Measurements from ENCODE around the gene RTCB. TPM values are rescaled to one million over a fixed set of nuclear protein-coding genes. Genes with fewer than 3 reads are reported as not detected.

Gene RTCB
- total RNA-seq, 6 experiments from 2014 or later, result 89.9 to 95.6 (median 92.4) TPM

DNA sequence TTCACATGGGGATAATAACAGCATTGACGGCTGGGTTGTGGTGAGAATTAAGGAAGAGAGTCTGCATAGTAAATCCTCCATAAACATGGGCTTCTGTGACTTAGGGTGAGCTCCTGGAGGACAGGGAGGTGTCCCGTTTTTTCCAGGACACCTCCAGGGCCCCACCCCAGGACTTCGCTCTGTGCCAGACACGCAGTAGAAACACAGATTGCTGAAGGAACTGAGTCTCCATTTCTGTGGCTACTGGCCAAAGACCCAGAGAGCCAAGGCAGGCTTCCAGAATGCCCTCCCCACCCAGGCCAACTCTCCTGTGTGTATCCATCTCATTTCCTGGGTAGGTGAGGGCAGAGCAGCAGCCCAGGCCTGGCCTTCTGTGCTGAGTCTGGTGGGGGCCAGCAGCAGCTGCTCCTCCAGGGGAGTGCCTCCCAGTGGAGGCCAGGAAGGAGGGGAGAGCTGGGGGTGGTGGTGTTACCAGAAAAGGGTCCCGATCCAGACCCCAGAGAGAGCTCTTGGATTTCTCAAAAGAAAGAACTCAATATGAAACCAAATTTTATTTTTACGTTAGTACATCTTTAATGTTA is 63.9 kb downstream of the RTCB start:
- H3K27ac Mint-ChIP-seq, result no peak overlapping the region
- H3K4me1 Mint-ChIP-seq (ENCODE audit: low read depth), result no peaks in the 10 kb centered on the region
- H3K4me3 Mint-ChIP-seq, result no peak overlapping the region
- DNase-seq, result no peak
- no peaks in the 10 kb centered on the region for H3K36me3 Mint-ChIP-seq (ENCODE audit: low read depth)
- TF ChIP-seq, protein P1, sequence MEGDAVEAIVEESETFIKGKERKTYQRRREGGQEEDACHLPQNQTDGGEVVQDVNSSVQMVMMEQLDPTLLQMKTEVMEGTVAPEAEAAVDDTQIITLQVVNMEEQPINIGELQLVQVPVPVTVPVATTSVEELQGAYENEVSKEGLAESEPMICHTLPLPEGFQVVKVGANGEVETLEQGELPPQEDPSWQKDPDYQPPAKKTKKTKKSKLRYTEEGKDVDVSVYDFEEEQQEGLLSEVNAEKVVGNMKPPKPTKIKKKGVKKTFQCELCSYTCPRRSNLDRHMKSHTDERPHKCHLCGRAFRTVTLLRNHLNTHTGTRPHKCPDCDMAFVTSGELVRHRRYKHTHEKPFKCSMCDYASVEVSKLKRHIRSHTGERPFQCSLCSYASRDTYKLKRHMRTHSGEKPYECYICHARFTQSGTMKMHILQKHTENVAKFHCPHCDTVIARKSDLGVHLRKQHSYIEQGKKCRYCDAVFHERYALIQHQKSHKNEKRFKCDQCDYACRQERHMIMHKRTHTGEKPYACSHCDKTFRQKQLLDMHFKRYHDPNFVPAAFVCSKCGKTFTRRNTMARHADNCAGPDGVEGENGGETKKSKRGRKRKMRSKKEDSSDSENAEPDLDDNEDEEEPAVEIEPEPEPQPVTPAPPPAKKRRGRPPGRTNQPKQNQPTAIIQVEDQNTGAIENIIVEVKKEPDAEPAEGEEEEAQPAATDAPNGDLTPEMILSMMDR (IDR thresholded peaks at IDR 0.05), result no peak
- peaks cover 14% of the 10 kb centered on the region for H3K27me3 Mint-ChIP-seq (ENCODE audit: insufficient read depth)
- H3K9me3 Mint-ChIP-seq, result no peaks in the 10 kb centered on the region

DNA sequence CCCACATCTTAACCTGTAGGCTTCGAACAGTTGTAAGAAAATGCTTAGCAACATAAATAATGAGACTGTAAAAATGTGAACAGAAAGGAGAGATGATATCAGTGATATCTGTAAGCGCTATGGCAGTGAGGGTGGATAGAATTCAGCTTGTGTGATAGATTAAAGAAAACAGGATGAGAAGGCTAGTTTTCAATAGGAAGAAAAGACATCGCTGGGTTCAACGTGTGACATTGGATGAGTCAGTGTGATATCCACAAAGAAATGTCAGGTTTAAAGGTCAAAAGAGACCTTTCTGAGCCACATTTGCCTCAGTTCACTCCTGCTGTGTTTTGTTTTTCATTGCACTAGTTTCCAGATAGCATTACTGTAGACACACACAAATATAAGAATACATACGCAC is 68.1 kb downstream of the RTCB start:
- peaks cover 28% of the 10 kb centered on the region for H3K27me3 Mint-ChIP-seq (ENCODE audit: insufficient read depth)
- H3K4me3 Mint-ChIP-seq, result no peak overlapping the region
- H3K36me3 Mint-ChIP-seq (ENCODE audit: low read depth), result no peaks in the 10 kb centered on the region
- no peak overlapping the region for H3K27ac Mint-ChIP-seq
- DNase-seq, result no peak
- H3K4me1 Mint-ChIP-seq (ENCODE audit: low read depth), result no peaks in the 10 kb centered on the region
- H3K9me3 Mint-ChIP-seq, result no peaks in the 10 kb centered on the region
- TF ChIP-seq, protein P1 (IDR thresholded peaks at IDR 0.05), result no peak

DNA sequence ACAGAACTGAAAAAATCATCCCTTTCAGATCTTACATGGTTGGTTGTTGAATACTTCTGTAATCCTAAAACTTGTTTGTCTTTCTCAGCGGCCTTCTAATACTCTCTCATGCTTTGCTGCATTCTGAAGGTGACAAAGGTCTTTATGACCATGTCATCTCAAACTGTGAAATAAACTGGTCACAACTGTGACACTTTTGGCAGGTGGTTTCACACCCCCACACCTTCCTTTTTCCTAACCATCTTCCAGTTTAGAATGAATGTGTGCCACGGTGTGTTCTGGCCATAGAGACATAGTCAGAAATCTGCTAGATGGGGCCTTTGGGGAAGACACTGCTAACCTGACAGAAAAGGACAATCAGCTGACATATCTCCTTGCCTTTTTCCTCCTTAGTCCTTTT is 69.1 kb downstream of the RTCB start:
- Mint-ChIP-seq H3K36me3 (ENCODE audit: low read depth) (no peaks in the 10 kb centered on the region), H3K27ac (no peak overlapping the region), H3K27me3 (ENCODE audit: insufficient read depth) (peaks cover 34% of the 10 kb centered on the region), H3K4me1 (ENCODE audit: low read depth) (no peaks in the 10 kb centered on the region), H3K4me3 (no peak overlapping the region), H3K9me3 (no peaks in the 10 kb centered on the region)
- TF ChIP-seq, protein P1 (IDR thresholded peaks at IDR 0.05), result no peak
- DNase-seq, result no peak

DNA sequence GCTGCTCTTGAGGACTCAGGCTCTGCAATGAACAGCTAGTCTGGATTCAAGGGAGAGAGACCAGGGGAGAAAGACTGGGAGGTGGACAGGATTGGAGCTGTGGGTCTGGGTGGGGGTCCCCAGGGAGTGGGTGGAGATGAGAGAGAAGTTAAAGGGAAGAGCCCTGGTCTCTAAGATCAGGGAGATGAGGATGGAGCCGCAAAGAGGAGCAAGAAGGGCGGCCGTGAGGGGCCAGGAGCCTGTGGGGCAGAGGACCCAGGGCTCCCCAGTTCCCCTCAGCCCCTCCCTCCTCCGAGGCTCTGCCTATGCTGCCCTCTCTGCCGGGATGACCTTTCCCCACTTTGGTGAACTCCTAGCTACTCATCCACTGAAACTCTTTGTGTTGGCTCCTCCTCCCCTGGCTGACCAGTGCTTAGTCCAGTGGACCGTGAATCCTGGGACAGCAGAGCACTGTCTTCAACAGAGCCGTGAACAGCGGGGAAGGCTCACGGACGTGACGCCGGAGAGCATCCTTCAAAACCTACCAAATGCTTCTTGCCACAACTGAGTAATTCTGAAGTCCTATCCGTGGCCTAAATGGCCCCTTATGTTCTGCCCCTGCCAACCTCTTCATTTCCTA is 70.8 kb downstream of the RTCB start:
- Mint-ChIP-seq H3K9me3 (no peaks in the 10 kb centered on the region), H3K36me3 (ENCODE audit: low read depth) (no peaks in the 10 kb centered on the region), H3K4me3 (no peak overlapping the region), H3K4me1 (ENCODE audit: low read depth) (no peaks in the 10 kb centered on the region), H3K27me3 (ENCODE audit: insufficient read depth) (peaks cover 41% of the 10 kb centered on the region), H3K27ac (no peak overlapping the region)
- DNase-seq, result no peak
- TF ChIP-seq, protein P1 (IDR thresholded peaks at IDR 0.05), result no peak

DNA sequence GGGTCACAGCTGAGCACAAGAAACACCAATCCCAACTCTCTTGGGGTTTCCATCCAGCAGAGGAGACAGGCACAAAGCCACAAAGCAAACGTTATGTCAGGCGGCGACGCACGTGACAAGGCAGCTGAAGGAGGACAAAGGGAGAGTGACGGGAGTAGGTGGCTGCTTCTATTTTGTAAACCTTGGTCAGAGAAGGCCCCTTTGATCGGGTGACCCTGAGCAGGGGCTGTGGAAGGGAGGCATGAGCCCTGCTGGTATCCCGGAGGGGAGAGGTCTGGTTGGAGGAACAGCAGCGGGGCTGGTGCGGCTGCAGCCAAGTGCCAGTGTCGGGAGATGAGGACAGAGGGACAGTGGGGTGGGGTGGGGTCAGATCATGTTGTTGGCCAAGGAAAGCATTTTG is 71.6 kb downstream of the RTCB start:
- no peak for DNase-seq
- no peak overlapping the region for H3K4me3 Mint-ChIP-seq
- H3K27me3 Mint-ChIP-seq (ENCODE audit: insufficient read depth), result peaks cover 41% of the 10 kb centered on the region
- no peaks in the 10 kb centered on the region for H3K36me3 Mint-ChIP-seq (ENCODE audit: low read depth)
- no peaks in the 10 kb centered on the region for H3K4me1 Mint-ChIP-seq (ENCODE audit: low read depth)
- no peaks in the 10 kb centered on the region for H3K9me3 Mint-ChIP-seq
- TF ChIP-seq, protein P1 (IDR thresholded peaks at IDR 0.05), result no peak
- no peak overlapping the region for H3K27ac Mint-ChIP-seq

Measured in HFFc6 (cell line).